SK-N-SH treated with all-trans-retinoic acid at 6 μM for 48 hours (cell line): Measurements from ENCODE around the gene MYBPC1.

Experiments used
- BACH2 ChIP-seq: fragments of 250-450 bp; sonication (Bioruptor Pico); IDR thresholded peaks from 2 replicates; pipeline ENCODE4 v1.9.0; 2021; ENCODE audit warnings: mild to moderate bottlenecking, borderline replicate concordance
- ZFP30 ChIP-seq: fragments of 450-650 bp; formaldehyde crosslinking; IDR thresholded peaks from 2 replicates; pipeline ENCODE4 v1.5.0; 2022; ENCODE audit warnings: mild to moderate bottlenecking, moderate library complexity

DNA sequence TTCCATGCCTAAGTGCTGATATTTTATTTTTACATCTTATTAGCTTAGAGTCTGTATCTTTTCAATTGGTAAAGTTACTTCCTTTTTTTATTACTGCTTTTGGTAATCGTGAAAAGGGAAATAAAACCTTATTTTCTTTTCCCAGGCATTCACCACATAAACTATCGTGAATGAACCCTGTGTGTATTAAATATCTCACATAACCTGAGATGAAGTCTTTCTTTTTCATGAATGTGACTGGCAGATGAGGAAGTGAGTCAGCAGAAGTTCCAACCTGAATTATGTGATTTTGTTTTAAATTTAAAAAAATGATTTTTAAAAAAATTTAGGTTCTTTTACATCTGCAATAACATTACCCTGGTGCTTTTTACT lies 26.0 kb downstream of the MYBPC1 start:
- TF ChIP-seq BACH2 (CRISPR knock-in tag) (no peak), ZFP30 (CRISPR knock-in tag) (no peak)
